HG03045 (cell line): ENCODE measurements around the gene CREB3L2.
"Not testable (repeated sequence)": the region's sequence is repeated elsewhere in the genome, so short reads cannot be mapped to it uniquely, and the experiment has no call there.

Source experiments
- ATAC-seq: cut with Tn5 transposase; IDR thresholded peaks from one replicate; pipeline ENCODE4 v1.9.1; 2021; ENCODE audit warnings: mild to moderate bottlenecking, moderate library complexity; ENCODE audit not compliant: unreplicated experiment

Gene CREB3L2

DNA sequence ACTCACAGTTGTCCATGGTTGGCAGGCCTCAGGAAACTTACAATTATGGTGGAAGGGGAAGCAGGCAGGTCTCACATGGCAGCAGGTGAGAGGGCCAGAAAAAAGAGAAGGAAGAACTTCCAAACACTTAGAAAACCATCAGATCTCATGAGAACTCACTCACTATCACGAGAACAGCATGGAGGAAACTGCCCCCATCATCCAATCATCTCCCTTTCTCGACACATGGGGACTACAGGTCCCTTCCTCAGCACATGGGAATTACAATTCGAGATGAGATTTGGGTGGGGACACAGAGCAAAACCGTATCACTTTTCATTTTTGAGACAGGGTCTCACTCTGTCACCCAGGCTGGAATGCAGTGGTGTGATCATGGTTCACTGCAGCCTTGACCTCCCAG lies 12.3 kb upstream of the CREB3L2 start:
- not testable (repeated sequence) for ATAC-seq

DNA sequence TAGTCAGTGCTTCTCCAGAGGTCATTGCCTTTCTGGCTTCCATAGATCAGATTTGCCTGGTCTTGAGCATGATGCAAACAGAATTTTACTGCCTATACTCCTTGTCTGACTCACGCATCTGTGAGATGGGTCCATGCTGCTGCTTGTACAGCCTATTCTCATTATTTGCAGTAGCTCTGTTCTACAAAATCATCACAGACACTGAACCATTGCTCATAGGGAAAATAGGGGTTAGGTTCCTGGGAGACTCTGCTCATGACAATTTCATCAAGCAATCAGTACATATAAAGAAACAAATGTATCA lies 7.4 kb upstream of the CREB3L2 start:
- no peak for ATAC-seq

DNA sequence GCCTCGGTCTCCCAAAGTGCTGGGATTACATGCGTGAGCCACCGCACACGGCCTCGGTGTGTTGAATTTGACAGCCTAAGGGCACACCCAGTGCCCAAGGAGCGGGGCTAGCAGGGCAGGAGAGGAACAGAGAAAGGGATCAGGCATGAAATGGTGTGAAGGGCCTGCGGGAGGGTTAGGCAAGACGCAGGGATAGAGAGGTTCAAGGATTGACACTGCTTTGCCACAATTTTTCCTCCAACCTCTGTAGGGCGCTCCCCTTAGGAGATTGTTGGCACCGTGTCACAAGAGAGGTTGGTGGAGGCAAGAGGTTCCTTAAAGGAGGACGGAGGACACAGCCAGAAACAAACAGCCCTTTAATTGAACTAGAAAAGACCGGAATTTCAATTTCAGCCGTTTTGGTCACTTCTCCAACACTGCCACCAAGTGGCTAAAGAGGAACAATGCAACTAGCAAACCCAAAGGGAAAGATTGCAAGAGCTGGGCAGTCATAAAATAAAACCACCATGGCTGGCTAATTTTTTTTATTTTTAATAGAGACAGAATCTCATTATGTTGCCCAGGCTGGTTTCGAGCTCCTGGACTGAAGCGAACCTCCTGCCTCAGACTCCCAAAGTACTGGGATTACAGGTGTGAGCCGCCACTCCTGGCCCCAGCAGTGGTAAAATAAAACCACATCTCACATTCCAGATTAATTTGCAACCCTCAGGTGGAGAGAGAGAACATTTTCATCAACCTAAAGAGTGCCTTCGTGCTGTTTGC lies 6.9 kb upstream of the CREB3L2 start:
- ATAC-seq, result no peak

DNA sequence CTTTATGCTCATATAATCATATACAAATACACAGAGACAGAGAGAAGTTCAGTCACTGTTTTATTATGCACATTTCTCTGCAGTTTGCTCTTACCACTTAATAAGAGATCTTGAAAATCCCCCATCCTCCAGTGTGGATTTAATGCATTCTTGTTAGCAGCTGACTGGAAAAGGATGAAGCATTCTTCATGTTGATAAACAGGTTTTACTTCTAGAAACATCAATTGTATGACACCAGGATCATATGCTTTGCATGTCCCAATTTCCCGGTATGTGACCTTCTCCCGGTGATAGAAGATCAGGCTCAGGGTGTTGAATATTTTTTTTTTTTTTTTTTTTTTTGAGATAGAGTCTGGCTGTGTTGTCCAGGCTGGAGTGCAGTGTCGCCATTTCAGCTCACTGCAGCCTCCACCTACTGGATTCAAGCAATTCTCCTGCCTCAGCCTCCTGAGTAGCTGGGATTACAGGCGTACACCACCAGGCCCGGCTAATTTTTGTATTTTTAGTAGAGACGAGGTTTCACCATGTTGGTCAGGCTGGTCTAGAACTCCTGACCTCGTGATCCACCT lies 6.2 kb upstream of the CREB3L2 start:
- no peak for ATAC-seq

DNA sequence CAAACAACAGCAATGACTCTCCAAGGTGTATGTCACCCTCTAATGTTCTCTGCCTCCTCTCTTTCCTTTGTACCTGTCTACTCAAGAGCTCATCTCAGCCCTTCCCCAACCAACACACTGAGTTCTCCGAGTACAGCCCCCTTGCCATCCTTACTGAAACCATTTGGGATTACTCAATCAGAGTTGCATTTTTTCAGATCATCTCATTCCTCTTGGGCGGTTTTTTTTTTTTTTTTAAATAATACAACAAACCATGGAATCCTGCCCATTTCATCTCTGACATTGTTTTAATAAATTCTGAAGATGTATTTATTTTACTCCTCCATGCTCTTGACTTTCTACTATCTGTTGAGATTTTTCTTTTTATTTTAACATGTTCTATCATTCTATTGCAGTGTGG lies 4.2 kb upstream of the CREB3L2 start:
- ATAC-seq, result no peak

DNA sequence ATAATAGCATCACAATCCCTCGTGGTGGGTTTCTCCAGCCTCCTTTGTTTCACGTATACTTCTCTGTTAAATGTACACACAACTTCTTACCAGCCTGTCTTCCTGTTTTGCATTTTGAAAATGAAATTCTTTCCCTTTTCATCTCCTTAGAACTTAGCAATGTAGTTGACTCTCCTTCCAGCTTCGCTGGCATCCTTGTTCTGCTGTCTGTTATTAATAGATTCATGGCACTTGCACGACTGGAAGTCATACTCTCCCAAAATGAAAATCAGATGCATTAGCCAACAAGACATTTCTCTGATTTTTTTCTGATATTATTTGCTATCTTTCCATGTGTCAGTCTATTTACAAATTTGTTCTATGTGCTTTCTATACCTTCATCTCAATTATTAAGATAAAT lies 3.0 kb upstream of the CREB3L2 start:
- no peak for ATAC-seq

DNA sequence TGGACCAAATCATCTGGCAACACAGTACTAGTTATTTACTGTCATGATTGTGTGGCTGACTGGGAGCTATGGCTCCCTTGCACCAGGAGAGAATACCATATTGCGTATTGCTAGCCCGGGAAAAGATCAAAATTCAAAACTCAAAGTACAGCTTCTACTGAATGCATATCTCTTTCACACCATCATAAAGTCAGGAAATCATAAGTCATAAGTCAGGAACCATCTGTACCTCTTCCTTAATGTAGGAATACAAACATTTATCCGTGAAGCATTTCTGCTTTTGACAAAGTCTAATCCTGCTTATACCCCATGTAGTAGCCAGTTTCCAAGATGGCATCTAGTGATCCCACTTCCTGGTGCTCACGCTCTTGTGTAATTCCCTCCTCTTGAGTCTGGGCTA lies 2.2 kb upstream of the CREB3L2 start:
- no peak for ATAC-seq

DNA sequence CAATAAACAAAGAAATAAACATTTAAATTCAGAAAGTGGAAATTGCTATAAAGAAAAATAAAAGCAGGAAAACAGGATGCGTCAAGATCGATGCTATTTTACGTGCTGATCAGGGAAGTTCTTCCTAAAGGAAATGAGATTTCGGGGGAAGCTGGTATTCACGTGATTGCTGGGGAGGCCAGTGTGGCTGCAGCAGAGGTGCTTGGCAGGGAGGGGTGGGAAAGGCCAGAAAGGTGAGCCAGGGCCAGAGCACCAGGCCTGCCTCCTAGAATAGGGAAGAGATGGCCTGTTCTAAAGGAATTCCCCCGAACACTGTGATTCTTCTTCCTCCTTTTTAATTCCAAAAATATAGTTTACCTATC lies 923 bp upstream of the CREB3L2 start:
- ATAC-seq, result no peak

DNA sequence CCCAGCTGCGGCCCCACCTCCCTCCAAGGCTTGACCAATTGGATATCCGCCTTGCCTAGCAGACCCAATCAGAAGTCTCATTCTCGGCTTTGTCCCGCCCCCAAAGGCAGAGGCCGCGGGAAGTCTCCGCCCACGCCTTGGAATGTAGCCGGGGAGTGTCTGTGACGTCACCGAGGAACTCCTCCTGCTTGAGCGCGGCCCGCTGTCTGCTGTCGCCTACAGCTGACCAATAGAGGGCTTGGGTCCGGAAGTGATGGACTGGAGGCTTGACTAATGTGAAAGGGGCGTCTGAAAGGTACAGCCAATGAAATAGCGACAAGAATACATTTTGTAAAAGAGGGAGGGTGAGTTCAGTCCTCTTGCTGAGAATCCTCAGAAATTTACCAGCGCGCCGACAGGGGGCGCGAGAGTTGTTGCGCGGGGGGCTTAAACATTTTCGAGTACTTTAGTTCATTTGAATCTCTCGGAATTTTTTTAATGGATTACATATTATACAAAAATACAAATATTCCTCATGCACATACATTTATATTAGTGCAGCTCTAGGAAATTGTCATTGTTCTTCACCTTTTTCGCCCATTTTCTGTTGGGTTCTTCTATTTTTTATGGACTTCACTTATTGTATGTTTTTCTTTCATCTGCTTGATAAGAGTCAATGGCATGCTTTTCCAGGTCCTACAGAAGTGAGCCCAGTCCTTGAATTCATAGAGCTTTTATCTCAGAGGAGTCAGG lies 376 bp upstream of the CREB3L2 start:
- peak; percentile 98 for ATAC-seq

DNA sequence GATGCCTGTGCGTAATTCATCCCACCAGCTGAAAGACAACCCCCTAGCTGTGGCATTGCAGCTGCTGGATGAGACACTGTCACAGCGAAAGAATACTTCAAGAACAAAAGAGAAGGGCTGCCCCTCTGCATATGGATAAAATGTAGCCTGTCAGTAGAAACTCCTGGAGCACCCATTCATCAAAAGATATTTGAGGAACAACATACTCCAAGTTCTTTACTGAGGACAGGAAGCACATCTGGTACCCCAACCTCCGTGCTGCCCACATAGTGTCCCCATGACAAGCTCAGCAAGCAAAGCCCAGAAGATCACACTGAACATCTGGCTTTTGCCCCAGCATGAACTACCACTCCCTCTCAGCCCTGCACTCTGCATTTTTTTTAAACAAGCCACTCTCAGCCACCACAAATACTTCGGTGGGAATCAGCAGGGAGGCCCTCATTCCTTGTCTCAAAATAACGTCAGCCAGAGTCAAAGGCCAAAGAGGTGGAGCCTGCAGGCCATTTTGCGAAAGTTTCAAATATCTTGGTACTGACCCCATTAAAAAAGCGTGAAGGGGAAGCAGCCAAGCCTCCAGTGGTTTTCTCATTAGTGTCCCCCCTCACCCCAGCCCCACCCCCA lies 1.7 kb downstream of the CREB3L2 start:
- ATAC-seq, result no peak

DNA sequence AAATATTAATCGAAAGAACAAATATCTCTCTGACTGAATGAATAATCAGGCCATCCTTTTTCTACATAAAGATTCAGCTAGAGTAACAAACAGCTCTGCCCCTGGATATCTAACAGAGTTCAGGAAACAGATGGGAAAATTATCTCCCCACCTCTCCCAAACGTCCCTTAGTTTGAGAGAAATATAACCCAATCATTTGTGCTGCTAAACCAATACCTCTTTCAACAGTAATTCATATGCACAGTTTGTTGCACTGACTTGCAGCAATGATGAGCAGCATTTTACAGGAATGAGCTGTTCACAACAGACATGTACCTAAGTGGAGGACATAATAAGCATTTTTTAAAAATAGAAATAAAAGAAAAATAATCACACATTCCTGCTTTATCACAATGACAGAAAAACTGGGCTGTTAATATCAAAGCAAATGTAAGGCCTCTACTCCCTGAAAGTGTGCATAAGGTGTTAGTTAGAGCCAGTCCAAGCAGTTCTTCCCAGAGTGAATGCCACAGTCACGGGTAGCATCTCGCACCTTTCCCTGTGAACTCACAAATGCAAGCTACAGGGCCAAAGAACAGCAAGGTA lies 2.3 kb downstream of the CREB3L2 start:
- ATAC-seq, result no peak

DNA sequence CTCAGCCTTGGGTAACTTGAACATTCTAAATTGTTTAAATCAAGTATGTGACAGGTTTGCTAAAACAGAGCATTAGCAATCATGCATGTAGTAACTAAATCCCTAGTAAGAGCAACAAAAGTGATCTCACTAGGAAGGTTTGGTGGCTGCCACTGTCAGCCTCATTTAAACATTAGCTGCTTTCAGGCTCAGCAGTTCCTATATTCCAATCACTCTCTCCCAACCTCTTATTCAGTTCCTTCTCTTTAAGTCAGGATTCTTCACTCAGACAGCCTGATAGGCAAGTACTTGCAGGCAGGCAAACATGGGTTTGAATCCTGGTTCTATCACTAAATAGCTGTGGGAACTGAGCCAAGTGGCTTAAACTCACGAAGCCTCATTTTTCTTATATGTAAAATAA lies 3.6 kb downstream of the CREB3L2 start:
- ATAC-seq, result no peak

DNA sequence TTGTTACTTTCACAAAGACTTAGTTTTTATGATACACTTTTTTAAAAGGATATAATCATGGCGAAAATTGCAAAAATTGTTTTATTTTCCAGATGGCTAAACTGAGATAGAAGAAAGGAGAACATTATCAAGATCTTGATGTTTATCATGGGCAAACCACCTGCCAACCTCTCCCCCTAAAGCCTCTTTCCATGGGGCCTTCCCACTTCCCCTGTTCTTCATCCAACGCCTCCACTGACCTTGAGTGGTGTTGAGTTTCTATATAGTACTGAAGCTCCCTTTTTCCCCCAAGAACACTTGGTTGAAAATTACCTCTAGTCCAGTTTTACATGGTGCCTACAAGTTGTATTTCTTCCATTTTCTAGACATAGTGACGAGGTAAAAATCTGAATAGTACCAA lies 5.0 kb downstream of the CREB3L2 start:
- no peak for ATAC-seq

DNA sequence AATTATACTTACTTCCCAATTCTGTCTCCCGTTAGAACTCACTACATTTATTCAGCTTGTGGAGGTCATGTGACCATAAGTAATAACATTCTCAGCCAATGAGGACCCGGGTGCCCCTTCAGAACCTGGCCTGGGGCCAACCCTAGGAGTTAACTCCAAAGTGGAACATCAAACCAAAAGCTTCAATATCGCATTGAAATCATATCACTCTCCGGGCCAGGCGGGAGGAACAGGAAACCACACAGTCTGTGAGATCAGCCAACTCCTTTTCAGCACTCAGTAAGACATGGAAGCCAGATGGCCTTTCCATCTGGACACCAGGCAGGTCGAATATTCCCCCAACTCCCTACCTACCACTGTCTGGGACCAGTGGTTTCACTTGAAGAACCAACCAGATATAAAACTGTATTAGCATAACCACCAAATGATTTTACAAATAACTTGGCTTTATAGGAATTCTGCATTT lies 5.5 kb downstream of the CREB3L2 start:
- ATAC-seq, result no peak

DNA sequence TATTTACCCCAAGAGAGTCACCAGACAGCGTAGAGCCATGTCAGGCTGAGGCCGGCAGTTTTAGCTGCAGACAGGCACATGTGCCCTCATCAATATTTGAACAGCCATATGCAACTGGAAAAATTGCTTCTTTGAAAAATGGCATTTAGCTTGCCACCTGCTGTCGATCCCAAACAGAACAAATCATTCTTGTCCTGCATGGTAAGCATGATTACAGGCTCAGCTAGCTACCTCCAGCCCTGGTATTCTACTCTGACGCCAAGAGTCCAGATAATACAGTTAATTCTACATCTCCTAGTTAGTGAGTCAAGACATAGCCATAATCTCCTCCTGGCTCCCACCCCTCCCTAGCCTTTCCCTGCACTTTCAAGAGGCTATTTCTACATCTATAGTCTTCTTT lies 7.7 kb downstream of the CREB3L2 start:
- no peak for ATAC-seq

DNA sequence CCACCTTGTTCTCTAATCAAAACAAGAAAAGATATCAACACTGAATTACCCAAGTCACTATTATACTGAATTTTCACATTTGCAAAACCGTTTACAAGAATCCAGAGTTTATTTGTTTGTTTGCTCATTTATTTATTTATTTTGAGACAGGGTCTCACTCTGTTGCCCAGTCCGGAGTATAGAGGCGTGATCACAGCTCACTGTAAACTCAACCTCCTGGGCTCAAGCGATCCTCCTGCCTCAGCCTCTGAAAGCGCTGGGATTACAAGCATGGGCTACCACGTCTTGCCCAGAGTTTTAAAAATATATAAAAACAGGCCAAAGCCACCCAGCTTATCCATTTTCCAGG lies 8.5 kb downstream of the CREB3L2 start:
- no peak for ATAC-seq

DNA sequence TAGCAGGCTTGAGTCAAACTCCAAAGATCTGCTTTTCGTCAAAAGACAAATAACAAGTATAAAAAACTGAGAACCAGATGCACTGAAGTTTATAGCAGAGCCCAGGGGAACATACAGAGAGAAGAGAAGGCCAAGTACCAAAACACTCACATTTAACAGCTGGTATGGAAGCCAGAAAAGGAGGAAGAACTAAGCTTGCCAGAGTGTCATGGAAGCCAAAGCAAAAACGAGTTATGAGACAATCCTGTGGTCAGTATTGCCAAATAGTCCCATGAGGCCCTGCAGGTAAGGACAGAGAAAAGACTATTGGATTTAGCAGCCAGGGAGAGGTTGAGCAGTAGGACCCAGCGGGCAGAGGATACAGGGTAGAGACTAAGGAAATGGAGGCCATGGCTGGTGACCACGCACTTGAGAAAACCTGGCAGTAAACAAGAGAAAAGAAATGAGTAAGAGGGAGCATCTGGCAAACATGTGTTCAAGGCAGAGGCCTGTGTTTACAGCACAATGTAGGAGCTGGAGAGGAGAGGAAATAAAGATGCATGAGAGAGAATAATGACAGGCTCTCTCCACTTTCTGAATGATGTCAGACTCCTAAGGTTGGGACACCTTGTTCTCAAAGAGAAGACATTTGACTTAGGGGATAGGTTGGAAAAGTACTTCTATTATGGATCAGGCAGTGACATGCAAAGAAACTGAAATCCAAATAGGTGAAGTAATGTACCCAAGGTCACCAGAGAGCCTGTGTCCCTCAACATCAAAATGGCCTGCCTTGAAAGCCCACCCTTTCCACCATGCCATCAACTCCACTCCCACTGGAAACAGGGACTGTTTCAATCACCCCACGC lies 9.1 kb downstream of the CREB3L2 start:
- peak; percentile 65 for ATAC-seq

DNA sequence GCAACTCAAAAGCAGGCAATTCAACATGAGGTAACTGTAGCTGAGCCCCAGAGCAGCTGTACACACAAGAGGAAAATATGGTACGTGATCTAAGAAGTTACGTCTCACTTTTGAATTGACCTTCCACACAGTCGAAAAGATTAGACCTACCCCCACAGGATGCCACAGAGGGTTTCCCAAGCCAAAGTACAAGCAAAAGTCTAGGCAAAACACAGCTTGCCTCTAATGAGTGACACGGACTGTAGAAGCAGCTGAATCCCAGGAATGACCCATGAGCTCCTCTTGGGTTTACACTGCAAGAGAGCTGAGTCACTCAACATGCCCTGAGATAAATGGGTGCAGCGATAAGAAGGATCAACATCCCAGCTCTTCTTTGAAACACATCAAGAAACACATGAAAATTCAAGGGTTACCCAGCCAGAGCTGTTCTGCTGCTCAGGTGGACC lies 9.8 kb downstream of the CREB3L2 start:
- ATAC-seq, result no peak

DNA sequence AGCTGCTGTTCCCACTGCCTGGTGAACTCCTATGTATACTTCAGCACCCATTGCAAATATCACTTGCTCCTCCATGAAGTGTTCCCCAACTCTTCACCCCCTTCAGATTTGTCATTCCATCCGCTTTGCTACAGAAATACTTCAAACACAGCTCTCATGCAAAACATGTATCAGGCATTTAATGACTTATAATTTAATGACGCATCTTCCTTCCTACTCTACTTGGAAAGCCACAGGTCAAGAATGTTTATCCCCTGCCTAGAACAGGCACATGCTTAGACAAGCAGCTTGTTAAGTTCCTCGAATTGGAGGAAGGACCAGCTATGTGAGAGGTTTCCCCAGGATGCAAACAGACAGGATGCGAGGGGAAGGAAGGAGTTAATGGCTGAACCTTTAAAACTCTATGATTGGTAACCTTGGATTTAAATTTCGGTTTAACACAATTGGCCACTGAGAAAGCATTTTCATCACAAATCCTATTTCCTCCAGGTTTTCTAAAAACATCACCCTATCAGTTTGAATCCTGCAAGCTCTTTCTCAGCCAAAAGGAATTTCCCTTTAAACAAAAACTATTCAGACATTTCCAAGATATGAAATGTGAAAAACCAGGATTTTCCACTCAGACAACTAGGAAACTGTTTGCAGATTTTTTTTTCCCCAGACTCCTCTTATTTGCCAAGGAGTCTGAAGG lies 11.5 kb downstream of the CREB3L2 start:
- no peak for ATAC-seq

DNA sequence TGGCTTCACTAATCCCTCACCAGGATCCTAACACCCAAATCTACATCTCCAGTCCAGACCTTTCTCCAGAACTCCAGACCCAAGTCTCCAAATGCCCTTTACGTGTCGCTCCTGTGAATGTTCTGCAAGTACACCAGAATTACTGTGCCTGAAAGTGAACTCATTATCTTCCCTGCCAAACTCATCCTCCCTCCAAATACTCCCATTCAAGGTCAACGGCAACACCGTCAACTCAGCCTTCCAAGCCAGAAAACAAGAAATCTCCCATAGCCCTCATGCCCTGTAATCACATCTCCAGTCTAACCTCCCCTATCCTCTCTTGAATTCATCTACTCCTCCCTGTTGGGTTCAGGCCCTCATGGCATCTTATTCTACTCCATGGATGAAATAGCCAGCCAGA lies 12.3 kb downstream of the CREB3L2 start:
- ATAC-seq, result no peak
